PC-9 (cell line): Measurements from ENCODE around the gene MRPL52. TPM values are rescaled to one million over a fixed set of nuclear protein-coding genes. Genes with fewer than 3 reads are reported as not detected.
"Not testable (repeated sequence)": the region's sequence is repeated elsewhere in the genome, so short reads cannot be mapped to it uniquely, and the experiment has no call there.

ENCODE experiments used
- BruUV-seq: library from RNA; stranded (reverse); fragments of 400-500 nt; replicated peaks from 2 replicates; lab custom pipeline; 2021; lab: Mats Ljungman, UMichigan
- CTCF ChIA-PET: fragments of 300-600 bp; sonication (Branson Sonifier 250); formaldehyde crosslinking; loops from one replicate; lab custom pipeline; 2022; ENCODE audit warnings: antibody characterized with exemption; lab: Charles Lee
- POLR2A ChIA-PET: fragments of 300-600 bp; sonication (Branson Sonifier 250); formaldehyde crosslinking; loops from one replicate; lab custom pipeline; 2022; ENCODE audit warnings: antibody characterized with exemption; ENCODE audit not compliant: unreplicated experiment; lab: Charles Lee
- DNase-seq, 2 experiments: peaks; one replicate each; pipeline versions ENCODE4 v3.0.0 to v3.0.0-alpha.2; 2015 to 2022; ENCODE audit warnings: mixed read lengths in 1 of 2
- H2AFZ ChIP-seq: fragments of 200-600 bp; sonication (generic); 2 replicates; pipeline ENCODE4 v1.8.1; 2017; ENCODE audit warnings: antibody characterized with exemption
- H3F3A ChIP-seq: fragments of 200-600 bp; sonication (generic); 2 replicates; pipeline ENCODE4 v1.8.1; 2017; ENCODE audit warnings: antibody characterized with exemption, mild to moderate bottlenecking, low read depth; ENCODE audit not compliant: insufficient read depth
- H3K27ac ChIP-seq: fragments of 200-600 bp; sonication (generic); 2 replicates; pipeline ENCODE4 v1.6.1; 2016; ENCODE audit warnings: mixed run types
- H3K27me3 ChIP-seq: fragments of 200-600 bp; sonication (generic); 2 replicates; pipeline ENCODE4 v1.6.1; 2016; ENCODE audit warnings: low read depth, mixed run types; ENCODE audit not compliant: insufficient read depth
- H3K36me3 ChIP-seq: fragments of 200-600 bp; sonication (generic); 2 replicates; pipeline ENCODE4 v1.6.1; 2016; ENCODE audit warnings: low read depth, mixed run types
- H3K4me1 ChIP-seq: fragments of 200-600 bp; sonication (generic); replicated peaks from 2 replicates; pipeline ENCODE4 v1.6.1; 2016; ENCODE audit warnings: mixed run types; ENCODE audit not compliant: insufficient read depth
- H3K4me2 ChIP-seq: fragments of 200-600 bp; sonication (generic); 2 replicates; pipeline ENCODE4 v1.6.1; 2017; ENCODE audit warnings: mixed run types
- H3K4me3 ChIP-seq: fragments of 200-600 bp; sonication (generic); 2 replicates; pipeline ENCODE4 v1.6.1; 2016; ENCODE audit warnings: mixed run types
- H3K79me2 ChIP-seq: fragments of 200-600 bp; sonication (generic); 2 replicates; pipeline ENCODE4 v1.6.1; 2017; ENCODE audit warnings: low read depth, mixed run types
- H3K9me2 ChIP-seq: fragments of 200-600 bp; sonication (generic); 2 replicates; pipeline ENCODE4 v1.8.1; 2017; ENCODE audit warnings: mild to moderate bottlenecking; ENCODE audit not compliant: insufficient read depth
- H3K9me3 ChIP-seq: fragments of 200-600 bp; sonication (generic); 2 replicates; pipeline ENCODE4 v1.8.1; 2016; ENCODE audit warnings: low read depth; ENCODE audit not compliant: insufficient read depth
- H4K20me1 ChIP-seq: fragments of 200-600 bp; sonication (generic); 2 replicates; pipeline ENCODE4 v1.8.1; 2017; ENCODE audit not compliant: insufficient read depth
- EZH2 ChIP-seq: fragments of 200-600 bp; sonication (generic); IDR thresholded peaks from 2 replicates; pipeline ENCODE4 v1.8.0; 2017; ENCODE audit warnings: antibody characterized with exemption, low read depth
- intact Hi-C: fragments of 100-400 bp; cut with micrococcal nuclease; formaldehyde crosslinking; loops from one replicate; pipeline ENCODE4 v1.10.0; 2022; ENCODE audit not compliant: unreplicated experiment
- total RNA-seq: library from RNA; stranded (reverse); gene quantifications from 2 replicates; pipeline ENCODE4 v1.2.3, GENCODE V29; 2021
- TF ChIP-seq, protein P1 (sequence below): fragments of 200-600 bp; sonication (generic); conservative IDR thresholded peaks from 2 replicates; pipeline ENCODE4 v1.6.1; 2017; ENCODE audit warnings: mixed run types, antibody characterized with exemption, mild to moderate bottlenecking, moderate library complexity

MRPL52 gene
- total RNA-seq, 1 experiment from 2014 or later = 76.7 TPM

DNA sequence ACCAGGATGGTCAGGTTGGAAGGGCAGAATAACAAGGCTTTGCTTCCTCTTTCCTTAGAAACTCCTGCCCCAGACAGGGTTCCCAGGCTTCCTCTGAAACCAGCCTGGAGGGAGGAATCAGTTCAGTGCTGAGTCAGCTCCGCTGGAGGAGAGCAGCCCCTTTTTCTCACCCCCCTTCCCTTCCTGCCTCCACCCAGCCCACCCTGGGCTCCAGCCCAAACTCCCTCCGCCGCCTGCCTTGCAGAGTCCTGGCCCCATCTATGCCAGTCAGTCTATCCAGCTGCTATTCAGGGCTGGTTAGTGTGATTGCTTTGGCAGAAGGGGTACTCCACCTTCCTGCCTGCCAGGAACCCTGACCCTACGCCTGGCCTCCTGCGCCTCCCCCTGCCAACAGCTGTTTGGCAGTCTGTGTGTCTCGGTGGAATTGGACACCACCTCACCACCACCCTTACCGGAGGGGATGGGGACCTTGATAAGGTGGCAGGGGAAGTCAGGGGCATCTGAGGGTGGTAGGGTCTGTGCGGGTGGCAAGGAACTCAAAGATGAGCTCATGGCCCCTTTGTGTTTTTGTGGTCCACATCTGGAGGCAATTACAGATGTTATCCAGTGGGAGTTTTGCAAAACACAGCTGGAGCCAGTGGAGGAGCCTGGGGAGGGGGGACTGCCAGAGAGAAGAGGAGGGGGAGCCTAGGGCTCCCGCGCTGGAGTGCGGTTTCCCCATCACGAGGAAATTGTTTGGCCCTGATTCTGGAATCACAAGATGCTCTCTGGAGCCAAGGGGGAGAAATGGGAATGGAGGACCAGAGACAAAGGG is 18.9 kb downstream of the MRPL52 start:
- H2AFZ ChIP-seq = no peak overlapping the region
- BruUV-seq = no TSS peak
- H3K4me3 ChIP-seq = no peak overlapping the region

DNA sequence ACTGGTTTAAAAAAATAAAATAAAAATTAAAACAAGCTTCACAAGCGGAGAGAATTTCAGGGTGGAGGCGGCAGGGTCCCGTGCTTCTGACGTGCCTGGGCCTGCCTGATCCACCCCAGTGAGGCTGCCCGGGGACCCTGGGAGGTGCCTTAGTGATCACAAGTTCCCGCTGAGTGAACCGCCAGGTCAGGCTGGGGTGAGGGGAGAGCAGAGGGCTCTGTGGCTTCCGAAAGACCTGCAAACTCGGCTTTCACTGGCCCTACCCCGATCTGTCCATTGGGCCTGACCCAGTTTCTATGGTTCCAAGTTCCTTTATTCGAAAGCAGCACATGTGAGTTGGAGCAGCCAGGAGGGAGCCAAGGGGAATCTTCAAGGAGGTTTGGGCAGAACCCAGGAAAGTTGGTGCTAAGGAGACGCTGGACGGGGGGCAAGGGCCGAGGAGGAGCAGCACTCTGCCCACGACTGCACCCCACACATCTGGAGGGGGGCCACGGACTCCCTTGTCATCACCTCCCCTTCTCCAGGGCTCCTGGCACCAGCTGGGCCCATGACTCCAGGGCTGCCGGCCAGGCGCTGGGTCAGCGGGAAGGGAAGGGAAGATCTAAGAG is 19.6 kb downstream of the MRPL52 start:
- H3K79me2 ChIP-seq = no peaks in the 10 kb centered on the region
- H3K4me2 ChIP-seq = no peak overlapping the region
- no peak overlapping the region for H3K4me3 ChIP-seq
- no peaks in the 10 kb centered on the region for H3K9me2 ChIP-seq
- no peaks in the 10 kb centered on the region for H3K36me3 ChIP-seq
- H3K27ac ChIP-seq = no peak overlapping the region
- intact Hi-C loops = no loop called here
- no peak overlapping the region for H2AFZ ChIP-seq
- TF ChIP-seq, protein P1, sequence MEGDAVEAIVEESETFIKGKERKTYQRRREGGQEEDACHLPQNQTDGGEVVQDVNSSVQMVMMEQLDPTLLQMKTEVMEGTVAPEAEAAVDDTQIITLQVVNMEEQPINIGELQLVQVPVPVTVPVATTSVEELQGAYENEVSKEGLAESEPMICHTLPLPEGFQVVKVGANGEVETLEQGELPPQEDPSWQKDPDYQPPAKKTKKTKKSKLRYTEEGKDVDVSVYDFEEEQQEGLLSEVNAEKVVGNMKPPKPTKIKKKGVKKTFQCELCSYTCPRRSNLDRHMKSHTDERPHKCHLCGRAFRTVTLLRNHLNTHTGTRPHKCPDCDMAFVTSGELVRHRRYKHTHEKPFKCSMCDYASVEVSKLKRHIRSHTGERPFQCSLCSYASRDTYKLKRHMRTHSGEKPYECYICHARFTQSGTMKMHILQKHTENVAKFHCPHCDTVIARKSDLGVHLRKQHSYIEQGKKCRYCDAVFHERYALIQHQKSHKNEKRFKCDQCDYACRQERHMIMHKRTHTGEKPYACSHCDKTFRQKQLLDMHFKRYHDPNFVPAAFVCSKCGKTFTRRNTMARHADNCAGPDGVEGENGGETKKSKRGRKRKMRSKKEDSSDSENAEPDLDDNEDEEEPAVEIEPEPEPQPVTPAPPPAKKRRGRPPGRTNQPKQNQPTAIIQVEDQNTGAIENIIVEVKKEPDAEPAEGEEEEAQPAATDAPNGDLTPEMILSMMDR = no peak
- BruUV-seq = no TSS peak
- H3K27me3 ChIP-seq = no peaks in the 10 kb centered on the region
- CTCF ChIA-PET = no interaction called here
- no peak for DNase-seq
- no peaks in the 10 kb centered on the region for H4K20me1 ChIP-seq
- H3K9me3 ChIP-seq = no peaks in the 10 kb centered on the region
- H3F3A ChIP-seq = no peaks in the 10 kb centered on the region
- H3K4me1 ChIP-seq = no peaks in the 10 kb centered on the region; the same call in 1 of the 2 replicates
- POLR2A ChIA-PET = no interaction called here

More for the DNA sequence above, 18.9 kb downstream of the MRPL52 start:
- DNase-seq = no peak
- no peaks in the 10 kb centered on the region for H4K20me1 ChIP-seq
- ChIA-PET CTCF (no interaction called here), POLR2A (no interaction called here)
- H3F3A ChIP-seq = no peaks in the 10 kb centered on the region
- no peaks in the 10 kb centered on the region; the same call in 1 of the 2 replicates for H3K4me1 ChIP-seq
- H3K9me2 ChIP-seq = no peaks in the 10 kb centered on the region
- H3K36me3 ChIP-seq = no peaks in the 10 kb centered on the region
- no peak overlapping the region for H3K27ac ChIP-seq
- TF ChIP-seq EZH2 = no peak
- TF ChIP-seq, protein P1 = no peak
- no peaks in the 10 kb centered on the region for H3K9me3 ChIP-seq
- no peak overlapping the region for H3K4me2 ChIP-seq
- H3K27me3 ChIP-seq = no peaks in the 10 kb centered on the region
- intact Hi-C loops = no loop called here
- no peaks in the 10 kb centered on the region for H3K79me2 ChIP-seq

DNA sequence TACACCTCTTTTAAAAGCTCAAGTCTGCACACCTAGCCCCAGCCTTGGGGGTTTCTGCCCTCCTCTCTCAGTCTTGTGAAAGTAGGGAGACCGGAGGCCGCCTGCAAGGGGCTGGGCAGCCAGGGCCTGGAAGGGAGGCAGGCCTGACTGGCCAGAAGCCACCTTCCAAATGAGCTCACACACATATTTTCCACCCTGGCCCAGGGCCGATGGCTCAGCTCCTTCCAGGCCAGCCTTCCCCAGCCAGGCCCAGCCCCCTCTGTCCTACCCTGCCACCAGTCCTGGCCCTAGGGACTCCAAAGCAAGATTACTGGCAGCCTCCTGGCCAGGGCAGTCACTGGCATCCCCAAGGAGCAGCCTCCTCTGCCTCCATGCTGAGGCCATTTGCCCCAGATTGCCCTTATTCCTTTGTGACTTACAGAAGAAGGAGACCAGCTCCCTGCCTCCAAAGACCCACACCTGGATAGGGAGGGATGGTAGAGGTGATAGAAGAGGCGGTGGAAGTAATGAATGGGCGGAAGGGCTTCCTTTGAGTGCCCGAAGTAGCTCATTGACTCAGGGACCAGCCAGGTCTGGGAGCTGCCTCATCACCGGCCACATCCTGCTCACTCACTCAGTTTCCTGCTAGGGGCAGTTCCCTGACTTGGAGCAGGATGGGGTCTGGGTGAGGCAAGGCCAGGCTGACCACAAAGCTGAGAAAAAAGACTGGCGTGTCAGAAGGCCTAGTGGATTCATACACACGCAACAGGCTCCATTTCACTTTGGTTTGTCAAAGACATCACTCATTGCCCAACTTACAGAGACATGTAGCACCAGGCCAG is 21.5 kb downstream of the MRPL52 start:
- ChIA-PET POLR2A (no interaction called here), CTCF (interaction anchor here (0.5 to 1.1 kb wide), 7 partner anchors 9 to 289 kb away, joined by 3 to 22 read pairs (median 3); no protein-coding TSS in a partner anchor)
- DNase-seq = no peak
- H2AFZ ChIP-seq = no peak overlapping the region; the same call in 1 of the 2 replicates
- H3F3A ChIP-seq = no peaks in the 10 kb centered on the region
- H3K36me3 ChIP-seq = no peaks in the 10 kb centered on the region
- no peaks in the 10 kb centered on the region for H3K79me2 ChIP-seq
- H3K27ac ChIP-seq = peak overlapping the region; percentile 26; the same call in 1 of the 2 replicates
- no peaks in the 10 kb centered on the region for H3K9me2 ChIP-seq
- TF ChIP-seq EZH2 = no peak
- TF ChIP-seq, protein P1 = no peak
- no peak overlapping the region for H3K4me3 ChIP-seq
- H3K27me3 ChIP-seq = no peaks in the 10 kb centered on the region
- peaks cover 4% of the 10 kb centered on the region; the same call in 1 of the 2 replicates for H3K4me1 ChIP-seq
- intact Hi-C loops = loop anchor here (5.0 kb wide), 1 partner anchor 294 kb away; no protein-coding TSS in a partner anchor
- H4K20me1 ChIP-seq = no peaks in the 10 kb centered on the region
- H3K9me3 ChIP-seq = no peaks in the 10 kb centered on the region
- no peak overlapping the region for H3K4me2 ChIP-seq
- BruUV-seq = no TSS peak

DNA sequence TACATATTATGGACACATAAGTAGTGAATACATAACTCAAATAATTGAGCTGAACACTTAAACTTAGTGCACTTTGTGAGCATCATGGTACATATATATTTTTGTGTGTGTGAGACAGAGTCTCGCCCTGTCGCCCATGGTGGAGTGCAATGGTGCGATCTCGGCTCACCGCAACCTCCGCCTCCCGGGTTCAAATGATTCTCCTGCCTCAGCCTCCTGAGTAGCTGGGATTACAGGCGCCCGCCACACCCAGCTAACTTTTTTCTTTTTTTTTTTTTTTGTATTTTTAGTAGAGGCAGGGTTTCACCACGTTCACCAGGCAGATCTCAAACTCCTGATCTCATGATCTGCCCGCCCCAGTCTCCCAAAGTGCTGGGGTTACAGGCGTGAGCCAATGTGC is 22.5 kb downstream of the MRPL52 start:
- H3K4me2 ChIP-seq, POLR2A ChIA-PET, H3K9me2 ChIP-seq, H3K27ac ChIP-seq, H4K20me1 ChIP-seq, H3K36me3 ChIP-seq, H3K4me1 ChIP-seq, H3K4me3 ChIP-seq, H3K79me2 ChIP-seq, DNase-seq, H3K27me3 ChIP-seq, BruUV-seq, H3F3A ChIP-seq, H2AFZ ChIP-seq, H3K9me3 ChIP-seq: not testable (repeated sequence)
- intact Hi-C loops = loop anchor here (2.0 to 5.0 kb wide), 3 partner anchors 29 to 295 kb away; no protein-coding TSS in a partner anchor
- CTCF ChIA-PET = interaction anchor here (0.5 to 1.3 kb wide), 11 partner anchors 21 to 1891 kb away, joined by 3 to 6 read pairs (median 3); partner anchors contain the start of gene DAD1
